IPS DF 6.9 (cell line): ENCODE results near the gene TCF20.

ENCODE experiments used
- DNase-seq: peaks from one replicate; pipeline ENCODE4 v3.0.0-alpha.2; 2013; ENCODE audit warnings: low read depth, low spot score
- H3K27ac ChIP-seq: one replicate; pipeline ENCODE4 v1.5.1; 2013; ENCODE audit warnings: low read length, control low read depth
- H3K27me3 ChIP-seq: 2 replicates; pipeline ENCODE4 v1.6.1; 2013; ENCODE audit warnings: mild to moderate bottlenecking, low read length; ENCODE audit not compliant: control insufficient read depth, insufficient read depth
- H3K36me3 ChIP-seq: 2 replicates; pipeline ENCODE4 v1.6.1; 2013; ENCODE audit warnings: low read length; ENCODE audit not compliant: control insufficient read depth, insufficient read depth
- H3K4me1 ChIP-seq: 2 replicates; pipeline ENCODE4 v1.6.1; 2013; ENCODE audit warnings: low read length; ENCODE audit not compliant: control insufficient read depth, insufficient read depth
- H3K4me3 ChIP-seq: 2 replicates; pipeline ENCODE4 v1.5.1; 2013; ENCODE audit warnings: mild to moderate bottlenecking, low read length
- H3K9me3 ChIP-seq: 2 replicates; pipeline ENCODE4 v1.6.1; 2013; ENCODE audit warnings: low read length, inconsistent platforms; ENCODE audit not compliant: control insufficient read depth, insufficient read depth
- WGBS: extraction: QIAGEN DNeasy Blood & Tissue Kit; methylation state at CpG from one replicate; pipeline ENCODE4 v1.1.7; 2013; ENCODE audit warnings: mixed read lengths, missing lambda C conversion rate; ENCODE audit not compliant: insufficient read length, insufficient coverage; 5-methylcytosine and 5-hydroxymethylcytosine counted together

Gene TCF20

DNA sequence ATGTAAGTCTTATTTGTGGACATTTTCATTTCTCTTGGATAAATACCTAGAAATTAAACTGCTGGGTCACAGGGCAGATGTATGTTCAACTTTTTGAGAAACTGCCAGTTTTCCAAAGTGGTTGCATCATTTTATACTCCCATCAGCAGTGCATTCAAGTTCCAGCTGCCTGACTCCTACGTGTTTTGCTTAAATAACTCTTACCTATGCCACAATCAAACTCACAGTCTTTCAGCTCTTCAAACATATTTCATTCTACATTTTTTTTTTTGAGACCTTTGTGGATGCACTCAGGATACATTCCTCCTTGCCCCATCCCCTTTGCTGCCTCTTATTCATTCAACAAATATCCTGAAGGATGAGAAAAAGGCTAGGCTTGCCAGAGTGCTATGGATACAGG lies 9.2 kb downstream of the TCF20 start:
- Histone ChIP-seq H3K4me1 (no peaks in the 10 kb centered on the region; the same call in 1 of the 2 replicates), H3K4me3 (no peak overlapping the region), H3K27ac (no peak overlapping the region), H3K9me3 (no peaks in the 10 kb centered on the region), H3K27me3 (peaks cover 7% of the 10 kb centered on the region; the same call in 1 of the 2 replicates), H3K36me3 (no peaks in the 10 kb centered on the region)
- DNase-seq: no peak
- WGBS: no CpG with 5 or more reads among the region's 1 CpG

DNA sequence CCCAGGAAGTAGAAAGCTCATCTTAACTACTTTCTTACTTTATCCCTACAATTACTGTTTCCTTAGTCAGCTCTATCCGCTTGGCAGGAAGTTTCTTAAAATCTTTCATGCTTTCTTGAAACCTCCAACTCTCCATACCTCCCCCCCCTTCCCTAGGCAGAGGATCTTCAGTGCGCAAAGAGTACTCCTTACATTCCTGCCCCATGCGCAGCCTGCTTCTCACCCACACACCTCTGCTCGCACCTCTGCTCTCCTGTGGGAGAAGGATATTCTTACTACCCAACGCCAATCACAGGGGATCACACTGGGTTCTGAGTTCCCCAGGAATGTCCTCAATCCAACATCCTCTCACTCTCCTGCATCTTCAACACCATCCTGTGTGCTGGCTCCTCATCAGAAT lies 12.3 kb downstream of the TCF20 start:
- Histone ChIP-seq H3K36me3 (no peaks in the 10 kb centered on the region), H3K9me3 (no peaks in the 10 kb centered on the region), H3K4me3 (no peak overlapping the region), H3K4me1 (no peaks in the 10 kb centered on the region), H3K27ac (no peak overlapping the region), H3K27me3 (peaks cover 7% of the 10 kb centered on the region; the same call in 1 of the 2 replicates)
- DNase-seq: no peak
- WGBS: no CpG with 5 or more reads among the region's 5 CpGs

DNA sequence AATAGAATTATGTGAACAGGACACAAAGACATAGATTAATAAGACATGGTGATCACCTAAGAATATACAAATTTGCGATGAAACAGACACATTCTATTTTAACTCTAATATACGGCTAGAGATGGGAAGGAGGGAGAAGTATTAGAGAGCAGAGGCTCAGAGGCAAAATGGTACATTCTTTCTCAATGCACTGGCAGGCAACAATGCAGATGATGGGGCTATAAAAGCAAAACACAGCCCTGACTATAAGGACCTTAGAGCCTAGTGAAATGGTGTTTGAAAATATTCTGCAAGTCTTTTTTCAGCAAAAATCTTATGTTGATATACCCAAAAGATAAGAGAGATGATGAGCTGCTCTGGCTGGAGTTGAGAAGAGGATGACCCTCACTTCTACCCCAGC lies 13.1 kb downstream of the TCF20 start:
- Histone ChIP-seq H3K4me1 (no peaks in the 10 kb centered on the region), H3K9me3 (no peaks in the 10 kb centered on the region), H3K27me3 (peaks cover 7% of the 10 kb centered on the region; the same call in 1 of the 2 replicates), H3K27ac (no peak overlapping the region), H3K4me3 (no peak overlapping the region), H3K36me3 (no peaks in the 10 kb centered on the region)
- no CpG with 5 or more reads among the region's 2 CpGs for WGBS
- DNase-seq: no peak

DNA sequence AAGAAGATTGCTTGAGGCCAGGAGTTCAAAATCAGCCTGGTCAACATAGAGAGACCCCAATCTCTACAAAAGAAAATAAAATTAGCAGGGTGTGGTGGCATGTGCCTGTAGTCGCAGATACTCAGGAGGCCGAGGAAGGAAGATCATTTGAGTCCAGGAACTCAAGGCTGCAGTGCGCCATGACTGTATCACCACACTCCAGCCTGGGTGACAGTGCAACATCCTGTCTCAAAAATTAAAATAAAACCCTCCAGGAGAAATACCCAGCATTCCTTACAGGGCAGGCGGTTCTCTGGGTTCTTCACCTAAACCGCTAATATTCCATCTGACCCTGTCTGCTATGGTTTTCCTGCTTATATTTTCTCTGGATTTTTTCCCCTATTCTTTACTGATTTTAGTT lies 13.5 kb downstream of the TCF20 start:
- Histone ChIP-seq H3K27ac (no peak overlapping the region), H3K4me1 (no peaks in the 10 kb centered on the region), H3K36me3 (no peaks in the 10 kb centered on the region), H3K27me3 (peaks cover 7% of the 10 kb centered on the region; the same call in 1 of the 2 replicates), H3K9me3 (no peaks in the 10 kb centered on the region), H3K4me3 (no peak overlapping the region)
- WGBS: no CpG with 5 or more reads among the region's 5 CpGs
- no peak for DNase-seq

DNA sequence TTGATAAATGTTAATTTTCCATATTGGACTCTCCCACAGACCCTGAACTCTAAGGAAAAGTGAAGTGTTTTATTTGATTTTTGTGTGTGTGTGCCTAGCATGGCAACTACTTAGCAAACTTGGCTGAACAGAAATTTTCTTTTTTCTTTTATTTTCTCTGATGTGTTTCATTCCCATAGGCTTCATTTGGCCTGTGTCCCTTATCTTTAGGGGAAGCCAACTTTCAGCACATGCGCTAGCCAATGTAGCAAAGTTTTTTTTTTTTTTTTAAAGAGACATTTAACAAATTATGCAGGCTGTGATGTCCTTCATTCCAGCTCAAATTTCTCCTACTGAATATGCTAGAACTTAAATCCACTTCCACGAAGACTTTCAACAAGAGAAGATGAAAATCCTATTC lies 14.2 kb downstream of the TCF20 start:
- H3K27me3 ChIP-seq: peaks cover 6% of the 10 kb centered on the region; the same call in 1 of the 2 replicates
- no peaks in the 10 kb centered on the region for H3K9me3 ChIP-seq
- H3K4me1 ChIP-seq: no peaks in the 10 kb centered on the region
- no CpG with 5 or more reads among the region's 2 CpGs for WGBS
- H3K27ac ChIP-seq: no peak overlapping the region
- no peak overlapping the region for H3K4me3 ChIP-seq
- DNase-seq: no peak
- no peaks in the 10 kb centered on the region for H3K36me3 ChIP-seq

DNA sequence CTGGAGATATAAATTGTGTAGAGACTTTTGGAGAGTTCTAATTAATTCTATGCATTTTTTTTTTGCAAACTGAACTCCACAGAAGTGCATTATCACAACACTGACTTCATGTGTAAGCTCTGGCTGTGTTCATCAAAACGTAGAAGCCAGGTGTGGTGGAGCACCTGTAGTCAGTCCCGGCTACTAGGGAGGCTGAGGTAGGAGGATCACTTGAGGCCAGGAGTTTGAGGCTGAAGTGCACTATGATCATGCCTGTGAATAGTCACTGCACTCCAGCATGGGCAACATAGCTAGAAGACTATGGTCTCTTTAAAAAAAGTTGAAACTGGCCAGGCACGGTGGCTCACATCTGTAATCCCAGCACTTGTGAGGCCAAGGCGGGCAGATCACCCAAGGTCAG lies 20.6 kb downstream of the TCF20 start:
- no peak overlapping the region for H3K27ac ChIP-seq
- WGBS: no CpG with 5 or more reads among the region's 4 CpGs
- no peaks in the 10 kb centered on the region for H3K9me3 ChIP-seq
- H3K4me1 ChIP-seq: no peaks in the 10 kb centered on the region
- no peaks in the 10 kb centered on the region for H3K27me3 ChIP-seq
- H3K4me3 ChIP-seq: no peak overlapping the region
- H3K36me3 ChIP-seq: no peaks in the 10 kb centered on the region
- no peak for DNase-seq

DNA sequence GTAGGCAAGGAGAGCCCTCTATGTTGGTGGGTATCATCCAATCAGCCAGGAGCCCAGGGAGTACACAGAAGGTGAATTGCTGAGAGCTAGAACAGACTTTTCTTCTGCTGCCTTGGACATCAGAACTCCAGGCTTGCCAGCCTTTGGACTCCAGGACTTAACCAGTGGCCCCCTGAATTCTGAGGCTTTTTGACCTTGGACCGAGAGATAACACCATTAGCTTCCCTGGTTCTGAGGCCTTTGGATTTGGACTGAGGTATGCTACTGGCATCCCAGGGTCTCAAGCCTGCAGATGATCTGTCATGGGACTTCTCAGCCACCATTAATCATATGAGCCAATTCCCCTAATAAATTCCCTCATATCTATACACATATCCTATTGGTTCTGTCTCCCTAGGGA lies 21.5 kb downstream of the TCF20 start:
- no peaks in the 10 kb centered on the region for H3K27me3 ChIP-seq
- no peak for DNase-seq
- no peaks in the 10 kb centered on the region for H3K9me3 ChIP-seq
- H3K27ac ChIP-seq: no peak overlapping the region
- H3K4me3 ChIP-seq: no peak overlapping the region
- no CpG with 5 or more reads among the region's 1 CpG for whole genome bisulfite sequencing
- H3K36me3 ChIP-seq: no peaks in the 10 kb centered on the region
- no peaks in the 10 kb centered on the region for H3K4me1 ChIP-seq

DNA sequence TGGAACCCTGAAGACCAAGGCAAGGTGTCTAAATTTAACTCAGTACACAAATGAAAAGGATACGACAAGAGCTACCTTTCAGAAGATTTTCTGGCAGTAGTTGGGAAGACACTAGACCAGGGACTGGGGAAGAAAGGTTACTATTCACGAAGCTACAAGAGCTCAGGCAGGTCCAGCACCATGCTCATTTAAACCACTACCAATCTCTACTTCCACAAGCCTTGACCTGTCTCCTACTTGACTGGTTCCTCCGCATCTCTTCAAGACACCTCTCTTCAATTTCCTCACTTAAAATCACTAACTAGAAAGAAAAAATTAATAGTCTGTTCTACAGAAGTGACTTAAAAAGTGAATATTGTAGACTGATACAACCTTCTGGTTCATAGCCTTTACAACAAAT lies 22.9 kb downstream of the TCF20 start:
- WGBS: no CpG with 5 or more reads among the region's 3 CpGs
- Histone ChIP-seq H3K27ac (no peak overlapping the region), H3K9me3 (no peaks in the 10 kb centered on the region), H3K36me3 (no peaks in the 10 kb centered on the region), H3K4me3 (no peak overlapping the region), H3K27me3 (no peaks in the 10 kb centered on the region), H3K4me1 (no peaks in the 10 kb centered on the region)
- DNase-seq: no peak

DNA sequence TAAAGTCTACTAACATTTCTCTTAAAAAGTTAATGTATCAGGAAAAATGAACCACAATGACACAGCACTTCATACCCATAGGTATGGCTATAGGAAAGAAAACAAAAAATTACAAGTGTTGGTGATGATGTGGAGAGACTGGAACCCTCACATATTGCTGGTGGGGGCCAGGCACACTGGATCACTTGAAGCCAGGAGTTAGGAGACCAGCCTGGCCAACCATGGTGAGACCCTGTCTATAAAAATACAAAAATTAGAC lies 26.7 kb downstream of the TCF20 start:
- DNase-seq: no peak

DNA sequence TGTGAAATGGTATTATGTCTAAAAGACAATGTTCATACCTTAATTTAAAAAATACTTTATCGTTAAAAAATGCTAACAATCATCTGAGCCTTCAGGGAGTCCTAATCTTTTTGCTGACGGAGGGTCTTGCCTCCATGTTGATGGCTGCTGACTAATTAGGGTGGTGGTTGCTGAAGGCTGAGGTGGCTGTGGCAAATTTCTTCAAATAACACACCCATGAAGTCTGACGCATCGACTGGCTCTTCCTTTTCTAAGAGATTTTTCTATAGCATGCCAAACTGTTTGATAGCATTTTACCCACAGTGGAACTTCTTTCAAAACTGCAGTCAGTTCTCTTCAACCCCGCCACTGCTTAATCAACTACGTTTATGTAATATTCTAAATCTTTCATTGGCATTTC lies 33.6 kb downstream of the TCF20 start:
- Histone ChIP-seq H3K9me3 (no peaks in the 10 kb centered on the region), H3K27ac (no peak overlapping the region), H3K27me3 (no peaks in the 10 kb centered on the region), H3K4me3 (no peak overlapping the region), H3K36me3 (no peaks in the 10 kb centered on the region), H3K4me1 (0 out of 2 replicates have a peak, but pooled peaks cover 1% of the 10 kb centered on the region)
- WGBS: no CpG with 5 or more reads among the region's 6 CpGs
- no peak for DNase-seq

More for the DNA sequence above, 26.7 kb downstream of the TCF20 start:
- Histone ChIP-seq H3K4me1 (no peaks in the 10 kb centered on the region), H3K27me3 (no peaks in the 10 kb centered on the region), H3K27ac (no peak overlapping the region), H3K36me3 (no peaks in the 10 kb centered on the region), H3K4me3 (no peak overlapping the region), H3K9me3 (no peaks in the 10 kb centered on the region)

DNA sequence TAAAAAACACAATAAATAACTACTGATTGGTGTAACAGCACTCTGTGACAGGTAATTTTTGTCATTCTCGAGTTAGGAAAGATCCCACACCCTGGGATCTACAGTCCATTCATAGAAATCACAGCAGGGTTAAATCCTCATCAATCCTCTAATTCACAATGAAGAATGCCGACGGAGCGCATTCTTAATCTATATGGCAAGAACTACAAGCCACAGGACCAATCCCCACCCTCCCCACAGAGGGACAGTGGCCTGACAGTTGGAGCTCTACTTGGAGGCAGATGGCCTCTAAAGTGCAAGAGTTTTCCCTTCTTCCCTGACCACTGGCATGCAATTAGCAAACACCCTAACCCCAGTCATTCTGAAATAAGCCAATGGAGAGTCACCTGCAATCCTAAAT lies 34.2 kb downstream of the TCF20 start:
- Histone ChIP-seq H3K4me3 (no peak overlapping the region), H3K9me3 (no peaks in the 10 kb centered on the region), H3K4me1 (0 out of 2 replicates have a peak, but pooled peaks cover 1% of the 10 kb centered on the region), H3K27ac (no peak overlapping the region), H3K27me3 (no peaks in the 10 kb centered on the region), H3K36me3 (no peaks in the 10 kb centered on the region)
- no CpG with 5 or more reads among the region's 4 CpGs for WGBS
- DNase-seq: no peak
